ENCODE measurements around the gene KIF26B. TPM values are rescaled to one million over a fixed set of nuclear protein-coding genes. Genes with fewer than 3 reads are reported as not detected.

KIF26B gene
- total RNA-seq, 3 donors from 2014 or later (not counting 1 experiment from before 2014, with no cell fraction given), result 0.16 to 0.96 (median 0.18) TPM

DNA sequence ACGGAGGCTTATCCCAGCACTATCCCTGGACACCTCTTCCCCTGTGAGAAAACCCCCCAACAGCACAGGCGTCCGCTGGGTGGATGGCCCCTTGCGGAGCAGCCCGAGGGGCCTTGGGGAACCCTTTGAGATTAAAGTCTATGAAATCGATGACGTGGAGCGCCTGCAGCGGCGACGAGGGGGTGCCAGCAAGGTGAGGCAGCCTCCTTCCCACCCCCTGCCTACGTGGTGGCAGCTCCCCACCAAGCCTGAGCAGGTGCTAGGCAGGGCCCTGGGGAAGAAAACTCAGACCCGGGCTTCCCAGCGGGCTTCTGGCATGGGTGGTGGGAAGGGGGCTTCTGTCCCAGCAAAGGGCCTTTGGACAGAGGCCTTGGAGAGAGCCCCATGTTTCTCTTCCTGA is 543.3 kb downstream of the KIF26B start:
- Mint-ChIP-seq H3K27me3 (ENCODE audit: low read depth in 2 of 2) (no peaks in the 10 kb centered on the region), H3K27ac (no peak overlapping the region), H3K36me3 (no peaks in the 10 kb centered on the region), H3K4me1 (no peaks in the 10 kb centered on the region), H3K9me3 (no peaks in the 10 kb centered on the region), H3K4me3 (no peak overlapping the region)
- Histone ChIP-seq H3K4me1 (ENCODE audit: control insufficient read depth, insufficient read depth, low read length) (no peaks in the 10 kb centered on the region), H3K27ac (ENCODE audit: low read length) (no peak overlapping the region), H3K27me3 (ENCODE audit: control insufficient read depth, insufficient read depth, low read length) (no peaks in the 10 kb centered on the region), H3K9me3 (ENCODE audit: control insufficient read depth, insufficient read depth, low read length) (no peaks in the 10 kb centered on the region), H3K4me3 (ENCODE audit: low read length) (no peak overlapping the region), H3K36me3 (ENCODE audit: control insufficient read depth, insufficient read depth, low read length) (no peaks in the 10 kb centered on the region)
- TF ChIP-seq, protein P1, sequence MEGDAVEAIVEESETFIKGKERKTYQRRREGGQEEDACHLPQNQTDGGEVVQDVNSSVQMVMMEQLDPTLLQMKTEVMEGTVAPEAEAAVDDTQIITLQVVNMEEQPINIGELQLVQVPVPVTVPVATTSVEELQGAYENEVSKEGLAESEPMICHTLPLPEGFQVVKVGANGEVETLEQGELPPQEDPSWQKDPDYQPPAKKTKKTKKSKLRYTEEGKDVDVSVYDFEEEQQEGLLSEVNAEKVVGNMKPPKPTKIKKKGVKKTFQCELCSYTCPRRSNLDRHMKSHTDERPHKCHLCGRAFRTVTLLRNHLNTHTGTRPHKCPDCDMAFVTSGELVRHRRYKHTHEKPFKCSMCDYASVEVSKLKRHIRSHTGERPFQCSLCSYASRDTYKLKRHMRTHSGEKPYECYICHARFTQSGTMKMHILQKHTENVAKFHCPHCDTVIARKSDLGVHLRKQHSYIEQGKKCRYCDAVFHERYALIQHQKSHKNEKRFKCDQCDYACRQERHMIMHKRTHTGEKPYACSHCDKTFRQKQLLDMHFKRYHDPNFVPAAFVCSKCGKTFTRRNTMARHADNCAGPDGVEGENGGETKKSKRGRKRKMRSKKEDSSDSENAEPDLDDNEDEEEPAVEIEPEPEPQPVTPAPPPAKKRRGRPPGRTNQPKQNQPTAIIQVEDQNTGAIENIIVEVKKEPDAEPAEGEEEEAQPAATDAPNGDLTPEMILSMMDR (IDR thresholded peaks at IDR 0.05), result no peak
- DNase-seq, result no peak
- WGBS (ENCODE audit: insufficient coverage), result 93% methylated on average over 14 of the region's 14 CpGs
- intact Hi-C loops (cut with micrococcal nuclease), result no loop called here
- ATAC-seq, result no peak

GRCh38 chr1:245698860-245699259 is 544.1 kb downstream of the KIF26B start:
- Mint-ChIP-seq H3K9me3 (no peaks in the 10 kb centered on the region), H3K36me3 (no peaks in the 10 kb centered on the region), H3K27ac (no peak overlapping the region), H3K4me1 (no peaks in the 10 kb centered on the region), H3K4me3 (no peak overlapping the region), H3K27me3 (ENCODE audit: low read depth in 2 of 2) (no peaks in the 10 kb centered on the region)
- intact Hi-C loops (cut with micrococcal nuclease), result no loop called here
- DNase-seq (no peak), ATAC-seq (no peak)
- TF ChIP-seq, protein P1 (IDR thresholded peaks at IDR 0.05), result no peak
- Histone ChIP-seq H3K27me3 (ENCODE audit: control insufficient read depth, insufficient read depth, low read length) (no peaks in the 10 kb centered on the region), H3K4me1 (ENCODE audit: control insufficient read depth, insufficient read depth, low read length) (no peaks in the 10 kb centered on the region), H3K27ac (ENCODE audit: low read length) (no peak overlapping the region), H3K36me3 (ENCODE audit: control insufficient read depth, insufficient read depth, low read length) (no peaks in the 10 kb centered on the region), H3K4me3 (ENCODE audit: low read length) (no peak overlapping the region), H3K9me3 (ENCODE audit: control insufficient read depth, insufficient read depth, low read length) (no peaks in the 10 kb centered on the region)
- WGBS (ENCODE audit: insufficient coverage), result 78% methylated on average over 16 of the region's 16 CpGs

GRCh38 chr1:245700631-245701030 is 545.8 kb downstream of the KIF26B start:
- Histone ChIP-seq H3K27ac (ENCODE audit: low read length) (no peak overlapping the region), H3K4me1 (ENCODE audit: control insufficient read depth, insufficient read depth, low read length) (no peaks in the 10 kb centered on the region), H3K36me3 (ENCODE audit: control insufficient read depth, insufficient read depth, low read length) (no peaks in the 10 kb centered on the region), H3K4me3 (ENCODE audit: low read length) (no peak overlapping the region), H3K27me3 (ENCODE audit: control insufficient read depth, insufficient read depth, low read length) (no peaks in the 10 kb centered on the region), H3K9me3 (ENCODE audit: control insufficient read depth, insufficient read depth, low read length) (no peaks in the 10 kb centered on the region)
- intact Hi-C loops (cut with micrococcal nuclease), result no loop called here
- no peaks in the 10 kb centered on the region for H3K27me3 Mint-ChIP-seq (ENCODE audit: low read depth in 2 of 2)
- DNase-seq (no peak), ATAC-seq (no peak)
- TF ChIP-seq, protein P1 (IDR thresholded peaks at IDR 0.05), result no peak
- H3K4me1 Mint-ChIP-seq, result peaks cover 0 to 8% of the 10 kb centered on the region in 2 donors
- no peaks in the 10 kb centered on the region for H3K9me3 Mint-ChIP-seq
- no peaks in the 10 kb centered on the region for H3K36me3 Mint-ChIP-seq
- H3K4me3 Mint-ChIP-seq, result no peak overlapping the region
- 94% methylated on average over 13 of the region's 13 CpGs for WGBS (ENCODE audit: insufficient coverage)
- H3K27ac Mint-ChIP-seq, result no peak overlapping the region

- Histone ChIP-seq H3K4me3 (ENCODE audit: low read length) (no peak overlapping the region), H3K36me3 (ENCODE audit: control insufficient read depth, insufficient read depth, low read length) (no peaks in the 10 kb centered on the region), H3K27ac (ENCODE audit: low read length) (no peak overlapping the region), H3K27me3 (ENCODE audit: control insufficient read depth, insufficient read depth, low read length) (no peaks in the 10 kb centered on the region), H3K4me1 (ENCODE audit: control insufficient read depth, insufficient read depth, low read length) (no peaks in the 10 kb centered on the region), H3K9me3 (ENCODE audit: control insufficient read depth, insufficient read depth, low read length) (no peaks in the 10 kb centered on the region)
- TF ChIP-seq, protein P1 (IDR thresholded peaks at IDR 0.05), result no peak
- H3K4me1 Mint-ChIP-seq, result peaks cover 0 to 8% of the 10 kb centered on the region in 2 donors
- H3K9me3 Mint-ChIP-seq, result no peaks in the 10 kb centered on the region
- no peak overlapping the region for H3K27ac Mint-ChIP-seq
- no peaks in the 10 kb centered on the region for H3K27me3 Mint-ChIP-seq (ENCODE audit: low read depth in 2 of 2)
- ATAC-seq (no peak), DNase-seq (no peak)
- WGBS (ENCODE audit: insufficient coverage), result 91% methylated on average over 7 of the region's 7 CpGs
- H3K36me3 Mint-ChIP-seq, result no peaks in the 10 kb centered on the region
- no peak overlapping the region for H3K4me3 Mint-ChIP-seq
- intact Hi-C loops (cut with micrococcal nuclease), result no loop called here
Measured at GRCh38 chr1:245701631-245702030, 546.8 kb downstream of the KIF26B start.
